NB4 (cell line): Measurements from ENCODE around the gene USP46.

Experiments
- CTCF ChIP-seq: IDR thresholded peaks from one replicate; pipeline ENCODE4 v1.5.1; 2012; ENCODE audit warnings: low read depth, low read length
- MAX ChIP-seq: IDR thresholded peaks from 2 replicates; pipeline ENCODE4 v1.6.1; 2011; ENCODE audit warnings: low read depth, low read length

DNA sequence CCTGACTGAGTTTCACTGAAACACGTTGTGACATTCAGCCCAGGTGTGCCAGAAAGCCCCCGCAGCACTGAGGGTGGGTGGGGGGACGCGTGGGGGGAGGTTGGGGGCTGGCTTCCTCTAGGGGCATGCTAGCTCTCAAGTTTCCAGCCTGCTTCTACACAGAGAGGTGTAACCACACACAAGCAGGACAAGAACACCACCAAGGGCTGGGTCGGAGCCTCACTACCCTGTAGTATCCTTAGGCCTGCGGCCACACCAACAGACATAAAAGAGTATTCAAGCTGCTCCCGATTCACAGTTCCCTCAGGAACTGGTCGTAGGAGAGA is 1.8 kb downstream of the USP46 start:
- TF ChIP-seq CTCF = no peak
- TF ChIP-seq MAX = no peak
